Mucosa of descending colon (tissue), 3 donors: ENCODE measurements around the gene SPIB. TPM values are rescaled to one million over a fixed set of nuclear protein-coding genes. Genes with fewer than 3 reads are reported as not detected.
A peak's percentile ranks its signal among the peaks of the same experiment; 100 is the strongest.

Source experiments
- ATAC-seq: fragments of 200-7000 bp; cut with Tn5 transposase; one replicate; pipeline ENCODE4 v1.9.1; 2020; ENCODE audit warnings: mild to moderate bottlenecking, moderate library complexity
- DNase-seq, 3 donors: peaks; one replicate each; pipeline ENCODE4 v3.0.0-alpha.2; 2020
- H3K36me3 ChIP-seq: fragments of 200-600 bp; one replicate; pipeline ENCODE4 v1.8.0; 2021; ENCODE audit warnings: low read depth, mild to moderate bottlenecking
- H3K4me1 ChIP-seq: fragments of 200-600 bp; one replicate; pipeline ENCODE4 v1.8.0; 2021; ENCODE audit warnings: low read depth, mild to moderate bottlenecking
- H3K4me3 ChIP-seq: fragments of 200-600 bp; one replicate; pipeline ENCODE4 v1.8.0; 2021; ENCODE audit warnings: mild to moderate bottlenecking
- H3K9me3 ChIP-seq: fragments of 200-600 bp; one replicate; pipeline ENCODE4 v1.8.0; 2021; ENCODE audit warnings: mild to moderate bottlenecking
- CTCF ChIP-seq: fragments of 200-600 bp; IDR thresholded peaks from one replicate; pipeline ENCODE4 v1.8.0; 2022; ENCODE audit warnings: antibody characterized with exemption, mild to moderate bottlenecking
- intact Hi-C, 2 donors: fragments of 100-400 bp; cut with DNase I in 1 of 2; cut with micrococcal nuclease in 1 of 2; formaldehyde crosslinking; loops; one replicate each; pipeline versions ENCODE4 v1.11.0 to v1.11.1; 2022; cut with DNase I, micrococcal nuclease
- total RNA-seq, 3 donors: library from RNA; stranded (reverse); fragmentation: NEBNext Ultra II Directional in 2 of 3; extraction: Animal tissue kit (Norgen Biotek cat#: 25700) in 2 of 3; gene quantifications; one replicate each; pipeline versions ENCODE4 v1.2.1 to v1.2.4, GENCODE V29; 2021 to 2023
- donor health status: DM: no; HTN: no; CAD: no; lungs with moderate emphysema.
- donor health status: DM: no; HTN: no; CAD: no.
- donor health status: DM: no; HTN: yes; CAD: no.

Gene SPIB
- total RNA-seq, 3 donors from 2014 or later, result 21.5 to 83.1 (median 61.6) TPM

- Histone ChIP-seq H3K36me3 (no peaks in the 10 kb centered on the region), H3K4me1 (peaks cover under 1% of the 10 kb centered on the region), H3K9me3 (no peaks in the 10 kb centered on the region), H3K4me3 (no peak overlapping the region)
- TF ChIP-seq CTCF, result no peak
- ATAC-seq (no peak), DNase-seq (no peak)
- intact Hi-C loops, result no loop called here
Observed at GRCh38 chr19:50423279-50424113, 4.8 kb downstream of the SPIB start.

- DNase-seq (no peak), ATAC-seq (peak; percentile 52)
- H3K36me3 ChIP-seq, result no peaks in the 10 kb centered on the region
- intact Hi-C loops, result no loop called here
- no peaks in the 10 kb centered on the region for H3K4me1 ChIP-seq
- H3K9me3 ChIP-seq, result no peaks in the 10 kb centered on the region
- no peak overlapping the region for H3K4me3 ChIP-seq
- TF ChIP-seq CTCF, result no peak
Observed at GRCh38 chr19:50425581-50425980, 6.8 kb downstream of the SPIB start.

- no peak for TF ChIP-seq CTCF
- intact Hi-C loops, result no loop called here
- no peak for DNase-seq
- Histone ChIP-seq H3K9me3 (no peaks in the 10 kb centered on the region), H3K4me1 (peaks cover 3% of the 10 kb centered on the region), H3K36me3 (no peaks in the 10 kb centered on the region), H3K4me3 (no peak overlapping the region)
- ATAC-seq, result no peak
Observed at GRCh38 chr19:50427318-50427925, 8.7 kb downstream of the SPIB start.

- intact Hi-C loops, result no loop called here
- Histone ChIP-seq H3K9me3 (no peaks in the 10 kb centered on the region), H3K4me1 (peaks cover 4% of the 10 kb centered on the region), H3K4me3 (no peak overlapping the region), H3K36me3 (no peaks in the 10 kb centered on the region)
- DNase-seq (peak; percentile 79 to 91 (median 82)), ATAC-seq (peak; percentile 48)
- TF ChIP-seq CTCF, result no peak
Observed at GRCh38 chr19:50427997-50428425, 9.3 kb downstream of the SPIB start.

GRCh38 chr19:50428772-50429463 is 10.2 kb downstream of the SPIB start:
- Histone ChIP-seq H3K4me1 (peaks cover 4% of the 10 kb centered on the region), H3K36me3 (no peaks in the 10 kb centered on the region), H3K4me3 (no peak overlapping the region), H3K9me3 (no peaks in the 10 kb centered on the region)
- no peak for DNase-seq
- TF ChIP-seq CTCF, result no peak
- no peak for ATAC-seq
- intact Hi-C loops, result no loop called here
